Duodenal mucosa (tissue), 2 donors: ENCODE results near the gene FUT4.
"Not testable (repeated sequence)": the region's sequence is repeated elsewhere in the genome, so short reads cannot be mapped to it uniquely, and the experiment has no call there.

Source experiments
- H3K27ac ChIP-seq: one replicate; pipeline ENCODE4 v1.7.0; 2013; ENCODE audit warnings: low read depth, low read length
- H3K27me3 ChIP-seq, 2 donors: one replicate each; pipeline ENCODE4 v1.7.0; 2013; ENCODE audit warnings: low read length in 2 of 2, control low read depth in 1 of 2; ENCODE audit not compliant: insufficient read depth in 2 of 2, control insufficient read depth in 1 of 2
- H3K36me3 ChIP-seq, 2 donors: one replicate each; pipeline ENCODE4 v1.7.0; 2013; ENCODE audit warnings: low read length in 2 of 2, control low read depth in 1 of 2; ENCODE audit not compliant: insufficient read depth in 2 of 2, control insufficient read depth in 1 of 2
- H3K4me1 ChIP-seq, 2 donors: one replicate each; pipeline ENCODE4 v1.7.0; 2013; ENCODE audit warnings: low read length in 2 of 2, control low read depth in 1 of 2; ENCODE audit not compliant: insufficient read depth in 2 of 2, control insufficient read depth in 1 of 2
- H3K4me3 ChIP-seq, 2 donors: one replicate each; pipeline ENCODE4 v1.7.0; 2013; ENCODE audit warnings: low read length in 2 of 2, low read depth in 1 of 2
- H3K9ac ChIP-seq, 2 donors: one replicate each; pipeline ENCODE4 v1.7.0; 2013; ENCODE audit warnings: low read length in 2 of 2, low read depth in 1 of 2
- H3K9me3 ChIP-seq, 2 donors: one replicate each; pipeline ENCODE4 v1.7.0; 2013; ENCODE audit warnings: low read length in 2 of 2, control low read depth in 1 of 2; ENCODE audit not compliant: control insufficient read depth in 1 of 2

The FUT4 gene

DNA sequence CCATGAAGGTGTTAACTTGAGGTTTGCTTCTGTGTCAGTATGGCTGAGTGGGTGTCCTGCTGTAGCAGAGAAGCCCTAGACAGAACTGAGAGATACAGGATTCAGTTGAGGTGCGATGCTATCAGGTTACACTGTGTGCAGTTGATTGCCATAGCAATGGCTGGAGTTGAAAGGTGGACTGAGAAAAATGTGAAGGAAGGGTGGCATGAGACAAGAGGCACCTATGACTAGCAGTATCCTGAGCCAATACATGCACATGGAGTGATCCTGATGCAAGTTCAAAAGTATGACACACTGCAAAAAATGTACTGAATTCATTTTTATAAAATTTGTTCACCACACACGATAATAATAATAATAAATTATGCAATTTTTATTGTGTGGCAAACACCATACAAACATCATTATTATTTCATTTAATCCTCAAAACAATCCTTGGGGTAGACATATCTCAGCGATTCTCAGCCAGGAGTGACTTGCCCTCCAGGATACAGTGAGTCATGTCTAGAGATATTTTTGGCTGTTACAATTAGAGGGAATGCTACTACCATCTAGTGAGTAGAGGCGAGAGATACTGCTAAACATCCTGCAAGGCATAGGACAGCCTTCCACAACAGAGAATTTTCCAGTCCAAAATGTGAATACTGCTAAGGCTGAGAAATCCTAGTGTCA is 19.6 kb downstream of the FUT4 start:
- Histone ChIP-seq H3K9me3 (no peaks in the 10 kb centered on the region), H3K27me3 (no peaks in the 10 kb centered on the region), H3K9ac (no peak overlapping the region), H3K4me3 (no peak overlapping the region), H3K36me3 (no peaks in the 10 kb centered on the region), H3K27ac (no peak overlapping the region), H3K4me1 (peaks cover 6 to 7% of the 10 kb centered on the region in 2 donors)

- Histone ChIP-seq H3K9ac (no peak overlapping the region), H3K27ac (no peak overlapping the region), H3K4me3 (no peak overlapping the region), H3K36me3 (peaks cover 0 to 4% of the 10 kb centered on the region in 2 donors), H3K27me3 (no peaks in the 10 kb centered on the region), H3K9me3 (no peaks in the 10 kb centered on the region), H3K4me1 (peaks cover 6 to 7% of the 10 kb centered on the region in 2 donors)
These were observed 20.2 kb downstream of the FUT4 start for GRCh38 chr11:94563848-94564467.

GRCh38 chr11:94567181-94567670 is 23.5 kb downstream of the FUT4 start, which contains the start of gene PIWIL4:
Gene PIWIL4 (plus strand): TSS chr11:94567368. CDS start chr11:94567519, 151 bp downstream.
- peaks cover 6 to 7% of the 10 kb centered on the region in 2 donors for H3K4me1 ChIP-seq
- no peak within 1 kb of the TSS for H3K4me3 ChIP-seq
- H3K9ac ChIP-seq = no peak within 1 kb of the TSS
- no peak within 1 kb of the TSS for H3K27ac ChIP-seq
- H3K9me3 ChIP-seq = no peaks in the 10 kb centered on the region
- H3K27me3 ChIP-seq = no peaks in the 10 kb centered on the region
- H3K36me3 ChIP-seq = peaks cover 0 to 4% of the 10 kb centered on the region in 2 donors

DNA sequence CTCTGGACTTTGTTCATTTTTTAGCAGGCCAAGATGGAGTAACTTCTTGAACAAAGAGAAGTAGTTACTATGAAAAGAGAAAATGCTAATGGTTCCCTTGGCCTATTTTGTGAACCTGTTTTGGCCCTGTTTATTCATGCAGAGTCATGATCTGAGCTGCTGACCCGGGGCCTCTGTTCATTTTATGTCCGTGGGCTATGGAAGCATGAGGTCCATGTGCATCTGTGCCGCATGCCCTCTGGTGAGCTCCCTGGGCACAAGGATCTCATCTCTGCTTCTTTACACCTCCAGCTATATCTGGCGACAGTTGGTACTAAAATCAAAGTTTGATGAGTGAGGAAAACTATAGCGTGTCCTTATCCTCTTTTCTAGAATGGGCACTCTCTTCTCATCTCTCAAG is 24.5 kb downstream of the FUT4 start:
- no peak overlapping the region for H3K9ac ChIP-seq
- peaks cover 6 to 7% of the 10 kb centered on the region in 2 donors for H3K4me1 ChIP-seq
- peaks cover 0 to 4% of the 10 kb centered on the region in 2 donors for H3K36me3 ChIP-seq
- H3K4me3 ChIP-seq = no peak overlapping the region
- no peak overlapping the region for H3K27ac ChIP-seq
- H3K27me3 ChIP-seq = no peaks in the 10 kb centered on the region
- no peaks in the 10 kb centered on the region for H3K9me3 ChIP-seq

GRCh38 chr11:94568717-94569116 is 25.0 kb downstream of the FUT4 start:
- no peaks in the 10 kb centered on the region for H3K9me3 ChIP-seq
- no peak overlapping the region for H3K9ac ChIP-seq
- no peaks in the 10 kb centered on the region for H3K27me3 ChIP-seq
- H3K36me3 ChIP-seq = peaks cover 0 to 4% of the 10 kb centered on the region in 2 donors
- peaks cover 3 to 5% of the 10 kb centered on the region in 2 donors for H3K4me1 ChIP-seq
- no peak overlapping the region for H3K4me3 ChIP-seq
- H3K27ac ChIP-seq = no peak overlapping the region

DNA sequence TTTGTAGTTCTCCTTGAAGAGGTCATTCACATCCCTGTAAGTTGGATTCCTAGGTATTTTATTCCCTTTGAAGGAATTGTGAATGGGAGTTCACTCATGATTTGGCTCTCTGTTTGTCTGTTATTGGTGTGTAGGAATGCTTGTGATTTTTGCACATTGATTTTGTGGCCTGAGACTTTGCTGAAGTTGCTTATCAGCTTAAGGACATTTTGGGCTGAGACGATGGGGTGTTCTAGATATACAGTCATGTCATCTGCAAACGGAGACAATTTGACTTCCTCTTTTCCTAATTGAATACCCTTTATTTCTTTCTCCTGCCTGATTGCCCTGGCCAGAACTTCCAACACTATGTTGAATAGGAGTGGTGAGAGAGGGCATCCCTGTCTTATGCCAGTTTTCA is 29.3 kb downstream of the FUT4 start:
- not testable (repeated sequence) for H3K9me3 ChIP-seq, H3K27me3 ChIP-seq, H3K4me3 ChIP-seq, H3K9ac ChIP-seq, H3K36me3 ChIP-seq, H3K27ac ChIP-seq, H3K4me1 ChIP-seq

GRCh38 chr11:94574193-94574961 is 30.7 kb downstream of the FUT4 start:
- Histone ChIP-seq H3K9ac (no peak overlapping the region), H3K27ac (no peak overlapping the region), H3K9me3 (no peaks in the 10 kb centered on the region), H3K4me1 (no peaks in the 10 kb centered on the region), H3K27me3 (no peaks in the 10 kb centered on the region), H3K36me3 (peaks cover 0 to 4% of the 10 kb centered on the region in 2 donors), H3K4me3 (no peak overlapping the region)

GRCh38 chr11:94576306-94576705 is 32.6 kb downstream of the FUT4 start:
- Histone ChIP-seq H3K27me3 (no peaks in the 10 kb centered on the region), H3K36me3 (peaks cover 4 to 5% of the 10 kb centered on the region in 2 donors), H3K27ac (no peak overlapping the region), H3K9me3 (no peaks in the 10 kb centered on the region), H3K9ac (no peak overlapping the region), H3K4me3 (no peak overlapping the region), H3K4me1 (no peaks in the 10 kb centered on the region)

GRCh38 chr11:94577841-94578240 is 34.1 kb downstream of the FUT4 start:
- H3K9ac ChIP-seq = no peak overlapping the region
- no peaks in the 10 kb centered on the region for H3K9me3 ChIP-seq
- H3K27me3 ChIP-seq = no peaks in the 10 kb centered on the region
- peaks cover 4 to 5% of the 10 kb centered on the region in 2 donors for H3K36me3 ChIP-seq
- H3K4me1 ChIP-seq = no peaks in the 10 kb centered on the region
- H3K4me3 ChIP-seq = no peak overlapping the region
- H3K27ac ChIP-seq = no peak overlapping the region

- no peak overlapping the region for H3K9ac ChIP-seq
- H3K36me3 ChIP-seq = peaks cover 5 to 11% of the 10 kb centered on the region in 2 donors
- no peak overlapping the region for H3K27ac ChIP-seq
- no peaks in the 10 kb centered on the region for H3K27me3 ChIP-seq
- H3K4me3 ChIP-seq = no peak overlapping the region
- H3K4me1 ChIP-seq = no peaks in the 10 kb centered on the region
- no peaks in the 10 kb centered on the region for H3K9me3 ChIP-seq
These were observed 38.2 kb downstream of the FUT4 start for GRCh38 chr11:94581926-94582325.
